Measurements from ENCODE around the gene NF2.

Gene NF2

GRCh38 chr22:29633514-29634312 is 30.3 kb downstream of the NF2 start:
- no peak for DNase-seq

GRCh38 chr22:29634847-29635246 is 31.4 kb downstream of the NF2 start:
- DNase-seq, result no peak

GRCh38 chr22:29635734-29636357 is 32.4 kb downstream of the NF2 start:
- no peak for DNase-seq

- DNase-seq, result no peak
Measured at GRCh38 chr22:29636751-29637150, 33.3 kb downstream of the NF2 start.

- DNase-seq, result no peak
Measured at GRCh38 chr22:29637181-29637580, 33.7 kb downstream of the NF2 start.

- no peak for DNase-seq
Measured at GRCh38 chr22:29638678-29639077, 35.2 kb downstream of the NF2 start.

GRCh38 chr22:29639096-29639495 is 35.7 kb downstream of the NF2 start:
- no peak for DNase-seq

- DNase-seq, result no peak
Measured at GRCh38 chr22:29641042-29641699, 37.7 kb downstream of the NF2 start.

GRCh38 chr22:29641700-29642330 is 38.4 kb downstream of the NF2 start:
- no peak for DNase-seq

GRCh38 chr22:29642694-29643093 is 39.3 kb downstream of the NF2 start:
- no peak for DNase-seq

- DNase-seq, result no peak
Measured at GRCh38 chr22:29647954-29648737, 44.7 kb downstream of the NF2 start.

GRCh38 chr22:29650370-29650769 is 46.9 kb downstream of the NF2 start:
- DNase-seq, result no peak

GRCh38 chr22:29651652-29652051 is 48.2 kb downstream of the NF2 start:
- no peak for DNase-seq

- DNase-seq, result no peak
Measured at GRCh38 chr22:29654420-29654819, 51.0 kb downstream of the NF2 start.

- no peak for DNase-seq
Measured at GRCh38 chr22:29654882-29655281, 51.4 kb downstream of the NF2 start.

GRCh38 chr22:29658176-29658575 is 54.7 kb downstream of the NF2 start:
- no peak for DNase-seq

GRCh38 chr22:29660021-29660420 is 56.6 kb downstream of the NF2 start:
- DNase-seq, result no peak

- no peak for DNase-seq
Measured at GRCh38 chr22:29661336-29661735, 57.9 kb downstream of the NF2 start.

- peak; percentile 47 for DNase-seq
Measured at GRCh38 chr22:29663180-29663821, 59.9 kb downstream of the NF2 start.

- DNase-seq, result no peak
Measured at GRCh38 chr22:29665486-29665885, 62.1 kb downstream of the NF2 start.

GRCh38 chr22:29668673-29669072 is 65.2 kb downstream of the NF2 start:
- DNase-seq, result no peak

GRCh38 chr22:29670626-29671025 is 67.2 kb downstream of the NF2 start:
- DNase-seq, result no peak
